ENCODE results near the gene CCDC78.

DNA sequence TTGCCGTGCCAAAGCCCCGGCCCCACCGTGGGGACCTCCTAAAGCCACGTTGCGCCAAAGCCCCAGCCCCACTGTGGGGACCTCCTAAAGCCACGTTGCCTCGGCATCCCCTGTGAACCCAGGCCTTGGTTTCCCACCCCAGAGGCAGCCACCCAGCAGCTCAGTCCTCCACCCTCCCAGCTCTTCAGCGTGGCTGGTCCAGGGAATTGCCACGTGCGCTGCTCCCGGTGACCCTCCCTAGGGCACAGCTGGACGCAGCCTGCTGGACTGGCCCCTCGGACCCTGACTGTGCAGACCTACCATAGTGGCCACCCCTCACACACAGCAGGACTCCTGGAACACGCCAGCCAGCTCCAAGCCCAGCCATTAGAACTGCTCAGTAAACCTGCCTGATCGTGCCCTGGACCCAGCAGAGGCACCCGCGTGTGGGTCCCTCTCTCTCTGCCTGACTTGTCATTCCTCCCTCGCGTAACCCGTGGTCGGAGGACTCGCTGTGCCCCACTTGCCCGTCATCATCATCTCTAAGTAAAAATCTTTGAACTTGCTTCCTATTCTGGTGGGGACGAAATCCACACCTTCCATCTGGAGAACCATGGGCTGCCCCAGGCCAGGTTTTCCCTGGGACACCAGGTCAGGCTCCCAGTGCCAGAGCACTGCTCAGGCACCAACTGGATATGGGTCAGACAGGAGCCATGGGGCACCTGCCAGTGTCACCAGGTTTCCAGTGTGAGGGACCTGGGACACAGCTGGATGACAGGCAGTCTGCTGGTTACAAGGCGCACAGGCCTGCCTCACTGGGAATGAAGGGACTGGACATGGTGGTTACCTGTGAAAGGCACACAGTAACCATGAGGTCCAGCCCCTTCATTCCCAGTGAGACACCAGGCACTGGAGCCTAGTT, 9.0 kb upstream of the CCDC78 start:
- TF ChIP-seq, protein P1, sequence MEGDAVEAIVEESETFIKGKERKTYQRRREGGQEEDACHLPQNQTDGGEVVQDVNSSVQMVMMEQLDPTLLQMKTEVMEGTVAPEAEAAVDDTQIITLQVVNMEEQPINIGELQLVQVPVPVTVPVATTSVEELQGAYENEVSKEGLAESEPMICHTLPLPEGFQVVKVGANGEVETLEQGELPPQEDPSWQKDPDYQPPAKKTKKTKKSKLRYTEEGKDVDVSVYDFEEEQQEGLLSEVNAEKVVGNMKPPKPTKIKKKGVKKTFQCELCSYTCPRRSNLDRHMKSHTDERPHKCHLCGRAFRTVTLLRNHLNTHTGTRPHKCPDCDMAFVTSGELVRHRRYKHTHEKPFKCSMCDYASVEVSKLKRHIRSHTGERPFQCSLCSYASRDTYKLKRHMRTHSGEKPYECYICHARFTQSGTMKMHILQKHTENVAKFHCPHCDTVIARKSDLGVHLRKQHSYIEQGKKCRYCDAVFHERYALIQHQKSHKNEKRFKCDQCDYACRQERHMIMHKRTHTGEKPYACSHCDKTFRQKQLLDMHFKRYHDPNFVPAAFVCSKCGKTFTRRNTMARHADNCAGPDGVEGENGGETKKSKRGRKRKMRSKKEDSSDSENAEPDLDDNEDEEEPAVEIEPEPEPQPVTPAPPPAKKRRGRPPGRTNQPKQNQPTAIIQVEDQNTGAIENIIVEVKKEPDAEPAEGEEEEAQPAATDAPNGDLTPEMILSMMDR (IDR thresholded peaks at IDR 0.05; ENCODE audit: insufficient read depth, low read length): no peak
- TF ChIP-seq GABPA (IDR thresholded peaks at IDR 0.05; ENCODE audit: low read depth) (no peak), SPI1 (IDR thresholded peaks at IDR 0.05; ENCODE audit: borderline replicate concordance, low read depth) (no peak)
- TF ChIP-seq, protein P2, sequence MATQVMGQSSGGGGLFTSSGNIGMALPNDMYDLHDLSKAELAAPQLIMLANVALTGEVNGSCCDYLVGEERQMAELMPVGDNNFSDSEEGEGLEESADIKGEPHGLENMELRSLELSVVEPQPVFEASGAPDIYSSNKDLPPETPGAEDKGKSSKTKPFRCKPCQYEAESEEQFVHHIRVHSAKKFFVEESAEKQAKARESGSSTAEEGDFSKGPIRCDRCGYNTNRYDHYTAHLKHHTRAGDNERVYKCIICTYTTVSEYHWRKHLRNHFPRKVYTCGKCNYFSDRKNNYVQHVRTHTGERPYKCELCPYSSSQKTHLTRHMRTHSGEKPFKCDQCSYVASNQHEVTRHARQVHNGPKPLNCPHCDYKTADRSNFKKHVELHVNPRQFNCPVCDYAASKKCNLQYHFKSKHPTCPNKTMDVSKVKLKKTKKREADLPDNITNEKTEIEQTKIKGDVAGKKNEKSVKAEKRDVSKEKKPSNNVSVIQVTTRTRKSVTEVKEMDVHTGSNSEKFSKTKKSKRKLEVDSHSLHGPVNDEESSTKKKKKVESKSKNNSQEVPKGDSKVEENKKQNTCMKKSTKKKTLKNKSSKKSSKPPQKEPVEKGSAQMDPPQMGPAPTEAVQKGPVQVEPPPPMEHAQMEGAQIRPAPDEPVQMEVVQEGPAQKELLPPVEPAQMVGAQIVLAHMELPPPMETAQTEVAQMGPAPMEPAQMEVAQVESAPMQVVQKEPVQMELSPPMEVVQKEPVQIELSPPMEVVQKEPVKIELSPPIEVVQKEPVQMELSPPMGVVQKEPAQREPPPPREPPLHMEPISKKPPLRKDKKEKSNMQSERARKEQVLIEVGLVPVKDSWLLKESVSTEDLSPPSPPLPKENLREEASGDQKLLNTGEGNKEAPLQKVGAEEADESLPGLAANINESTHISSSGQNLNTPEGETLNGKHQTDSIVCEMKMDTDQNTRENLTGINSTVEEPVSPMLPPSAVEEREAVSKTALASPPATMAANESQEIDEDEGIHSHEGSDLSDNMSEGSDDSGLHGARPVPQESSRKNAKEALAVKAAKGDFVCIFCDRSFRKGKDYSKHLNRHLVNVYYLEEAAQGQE (IDR thresholded peaks at IDR 0.05; ENCODE audit: insufficient replicate concordance, low read depth): no peak

Data from HL-60 (cell line).